Measurements from ENCODE around the gene FOXP1.

GRCh38 chr3:71484452-71484851 lies 99.1 kb downstream of the FOXP1 start:
- TF ChIP-seq CTCF (IDR thresholded peaks at IDR 0.05) (no peak), POLR2AphosphoS5 (IDR thresholded peaks at IDR 0.05; ENCODE audit: insufficient read depth in 1 of 2, low read depth in 1 of 2) (no peak), POLR2A (IDR thresholded peaks at IDR 0.05) (no peak)
